SK-N-DZ (cell line): ENCODE data around the gene AACS.
"Not testable (repeated sequence)": the region's sequence is repeated elsewhere in the genome, so short reads cannot be mapped to it uniquely, and the experiment has no call there.

Source experiments
- DNase-seq: peaks from one replicate; pipeline ENCODE4 v3.0.0-alpha.2; 2015; ENCODE audit warnings: low spot score

Gene AACS

DNA sequence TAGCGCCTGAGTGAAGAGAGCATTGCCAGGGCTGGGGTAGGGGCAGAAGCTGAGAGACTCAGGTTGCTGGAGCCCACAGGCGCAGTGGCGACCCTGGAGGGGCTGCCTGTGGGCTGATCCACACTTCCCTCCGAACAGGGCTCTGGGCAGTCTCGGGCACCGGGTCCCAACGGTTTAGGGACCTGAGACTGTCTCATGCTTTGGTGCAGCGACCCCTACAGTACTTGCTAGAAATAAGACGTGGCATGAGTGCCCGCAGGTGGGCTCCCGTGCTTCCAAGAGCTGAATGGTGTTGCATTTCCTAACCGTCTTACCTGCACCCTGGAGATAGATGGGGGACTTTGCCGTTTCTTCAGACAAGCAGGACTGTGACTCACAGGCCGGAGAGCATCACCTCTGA lies 57.4 kb downstream of the AACS start:
- DNase-seq: no peak

DNA sequence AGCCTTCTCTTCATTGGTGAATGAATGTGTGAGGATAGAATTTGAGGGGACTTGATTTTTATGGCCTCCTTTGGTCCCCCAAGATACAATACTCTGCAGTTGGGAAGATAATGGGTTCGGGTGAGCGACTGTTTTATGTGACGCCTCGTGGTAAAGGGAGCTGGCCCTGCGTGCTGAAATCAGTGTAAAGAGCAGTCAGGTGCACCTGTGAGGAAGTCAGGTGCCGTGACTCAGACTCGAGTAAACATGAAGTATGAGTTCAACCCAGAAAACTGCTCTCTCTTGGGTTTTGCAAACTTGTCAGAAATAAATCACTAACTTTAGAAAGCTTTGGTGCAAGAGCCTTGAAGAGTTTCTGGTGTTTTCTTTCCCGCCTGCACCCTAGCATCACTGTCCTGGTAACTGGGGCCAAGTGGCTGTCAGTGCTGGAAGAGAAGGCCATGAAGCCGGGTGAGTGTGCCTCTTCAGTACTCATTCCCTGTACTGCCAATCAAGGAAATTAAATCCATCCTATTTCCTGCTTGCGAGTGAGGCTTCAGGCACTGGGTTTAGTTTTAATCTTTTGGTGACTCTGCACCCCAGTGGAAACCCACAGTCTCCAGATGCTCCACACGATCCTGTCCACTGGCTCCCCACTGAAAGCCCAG lies 59.2 kb downstream of the AACS start:
- DNase-seq: no peak

DNA sequence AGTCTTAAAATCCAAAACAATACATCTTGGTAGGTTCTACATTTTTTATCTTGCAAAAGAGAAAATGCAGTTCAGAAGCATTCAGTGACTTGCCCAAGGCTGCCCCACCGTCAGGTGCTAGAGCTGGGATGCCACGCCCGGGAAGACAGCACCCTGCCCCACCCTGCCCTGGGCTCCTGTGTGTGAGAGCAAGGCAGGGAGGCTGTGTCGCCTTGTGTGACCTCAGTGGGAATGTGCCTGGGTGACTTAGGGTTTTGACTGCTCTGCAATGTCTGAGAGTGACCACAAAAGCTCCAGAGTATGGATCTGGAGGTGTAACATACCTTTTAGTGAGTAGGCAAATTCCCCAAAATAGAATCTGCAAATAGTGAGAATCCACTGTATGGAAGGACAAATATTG lies 60.0 kb downstream of the AACS start:
- DNase-seq: no peak

DNA sequence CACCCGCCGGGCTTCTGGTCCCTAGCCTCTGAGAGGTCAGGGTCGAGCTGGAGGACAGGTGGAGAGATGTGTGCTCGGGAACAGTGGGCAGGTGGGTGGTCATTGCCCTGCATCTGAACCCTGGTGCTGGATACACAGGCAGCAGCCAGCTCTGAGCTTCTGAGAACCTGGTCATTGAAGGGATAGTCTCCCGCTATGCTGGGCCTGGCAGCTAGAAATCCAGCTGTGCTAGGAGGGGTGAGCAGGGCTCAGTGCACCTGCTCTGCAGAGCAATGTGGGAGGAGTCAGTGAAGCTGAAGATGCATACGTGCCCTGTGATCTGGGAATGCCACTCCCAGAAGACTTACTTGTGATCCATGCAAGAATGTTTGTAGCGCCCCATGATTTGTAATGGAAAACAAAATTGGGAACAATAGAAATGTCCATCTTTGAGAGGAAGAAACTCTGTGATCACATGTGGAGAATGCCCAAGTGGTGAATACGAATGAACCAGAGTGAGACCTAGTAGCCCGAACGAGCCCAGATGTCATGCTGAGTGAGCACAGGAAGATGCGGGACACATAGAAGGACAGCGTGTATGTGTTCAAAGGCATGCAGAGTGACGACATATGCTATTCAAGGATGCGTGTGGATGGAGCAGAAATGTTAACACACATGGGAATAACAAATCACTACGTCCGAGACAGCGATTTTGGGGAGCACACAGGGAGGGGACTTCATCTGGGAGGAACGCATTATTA lies 63.4 kb downstream of the AACS start:
- no peak for DNase-seq

DNA sequence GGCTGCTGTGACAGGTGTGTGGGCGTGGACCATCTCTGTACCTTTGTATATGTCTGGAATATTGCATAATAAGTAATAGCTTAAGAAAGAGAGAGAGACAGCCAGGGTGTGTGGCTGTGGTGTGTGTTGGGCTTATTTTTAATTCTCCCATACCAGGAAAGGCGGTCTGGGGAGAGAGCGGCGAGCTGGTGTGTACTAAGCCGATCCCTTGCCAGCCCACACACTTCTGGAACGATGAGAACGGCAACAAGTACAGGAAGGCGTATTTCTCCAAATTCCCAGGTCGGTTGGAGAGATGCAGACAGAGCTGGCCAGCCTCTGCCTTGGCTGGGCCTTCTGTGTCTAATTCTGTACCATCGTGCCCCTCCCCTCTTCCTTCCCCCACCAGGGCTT lies 63.9 kb downstream of the AACS start:
- no peak for DNase-seq

DNA sequence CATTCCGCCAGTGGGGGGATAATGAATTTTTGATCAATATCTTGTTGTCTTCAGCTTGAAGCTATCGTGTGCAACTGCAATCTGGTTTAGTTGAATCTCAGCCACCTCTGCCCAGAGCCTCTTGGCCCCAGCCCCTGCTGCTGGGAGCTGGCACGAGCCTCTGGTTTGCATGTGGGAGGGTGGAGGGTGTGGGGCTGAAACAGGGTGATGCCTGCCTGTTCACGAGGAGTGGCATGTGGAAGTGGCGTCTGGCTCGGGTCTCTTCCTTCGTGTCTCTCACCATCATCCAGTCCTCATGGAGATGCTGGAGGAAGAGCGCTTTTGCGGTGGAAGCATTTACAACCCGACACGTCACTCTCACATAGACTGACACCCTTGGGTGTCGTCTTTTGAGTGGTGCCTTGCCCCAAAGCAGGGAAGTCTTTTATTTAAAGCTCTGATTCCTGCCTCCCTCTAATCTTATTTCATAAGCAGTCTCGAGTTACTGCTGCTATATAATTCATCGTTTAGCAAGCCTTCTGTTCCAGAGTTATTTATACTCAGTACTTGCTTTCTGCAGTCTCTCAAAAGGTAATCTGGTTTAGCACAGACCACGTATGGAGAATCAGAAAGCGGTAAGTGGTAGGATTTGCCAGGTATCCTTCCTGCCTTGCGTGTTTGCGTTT lies 64.5 kb downstream of the AACS start:
- no peak for DNase-seq

DNA sequence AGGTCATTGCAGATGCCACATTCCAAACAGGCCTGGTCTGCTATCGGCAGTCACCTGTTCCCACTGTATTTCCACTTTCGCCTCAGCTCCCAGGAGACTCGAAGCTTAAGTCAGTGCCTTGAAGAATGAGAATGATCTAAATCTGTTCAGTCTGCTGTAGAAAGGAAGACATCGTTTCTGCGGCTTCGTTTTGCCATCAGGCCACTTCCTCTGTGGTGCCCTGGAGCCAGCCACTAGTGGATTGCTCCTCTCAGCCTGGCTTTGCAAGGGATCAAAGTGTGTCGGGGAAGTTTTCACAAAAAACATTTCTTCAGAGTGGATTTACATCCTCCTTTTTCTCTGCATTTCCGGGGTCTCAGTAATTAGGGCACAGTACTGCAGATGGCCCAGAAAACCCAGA lies 66.7 kb downstream of the AACS start:
- no peak for DNase-seq

DNA sequence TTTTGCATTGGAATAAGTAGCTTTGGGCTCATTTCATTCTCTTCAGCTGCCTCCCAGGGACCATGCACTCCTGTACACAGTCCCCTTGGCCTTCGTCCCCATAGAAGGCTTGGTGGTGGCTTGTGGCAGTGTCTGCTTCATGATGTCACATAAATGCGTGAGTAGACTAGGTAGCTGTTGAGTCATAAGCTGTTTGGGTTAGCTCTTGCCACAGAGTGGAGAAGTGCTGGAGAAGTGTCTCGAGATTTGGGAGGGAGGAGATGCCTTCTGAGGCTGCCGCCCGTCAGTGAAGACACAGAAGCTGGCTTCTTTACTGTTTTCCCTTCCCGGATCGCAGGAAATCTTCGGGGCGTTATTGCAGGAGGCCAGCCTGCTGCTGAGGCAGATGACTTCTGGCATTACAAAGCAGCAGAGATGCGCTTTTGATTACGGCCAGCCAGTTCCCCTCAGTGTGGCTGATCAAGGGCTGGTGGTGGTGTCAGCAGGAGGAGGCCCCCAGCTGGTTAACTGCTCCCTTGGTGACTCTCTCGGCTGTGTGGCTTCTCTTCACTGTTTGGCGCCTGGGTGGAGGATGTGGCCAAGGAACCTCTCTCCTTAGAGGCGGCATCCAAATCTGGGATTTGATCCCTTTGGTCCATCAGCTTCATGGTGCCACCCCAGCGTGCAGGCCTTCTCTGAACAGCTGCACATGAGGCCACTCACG lies 67.6 kb downstream of the AACS start:
- DNase-seq: no peak

DNA sequence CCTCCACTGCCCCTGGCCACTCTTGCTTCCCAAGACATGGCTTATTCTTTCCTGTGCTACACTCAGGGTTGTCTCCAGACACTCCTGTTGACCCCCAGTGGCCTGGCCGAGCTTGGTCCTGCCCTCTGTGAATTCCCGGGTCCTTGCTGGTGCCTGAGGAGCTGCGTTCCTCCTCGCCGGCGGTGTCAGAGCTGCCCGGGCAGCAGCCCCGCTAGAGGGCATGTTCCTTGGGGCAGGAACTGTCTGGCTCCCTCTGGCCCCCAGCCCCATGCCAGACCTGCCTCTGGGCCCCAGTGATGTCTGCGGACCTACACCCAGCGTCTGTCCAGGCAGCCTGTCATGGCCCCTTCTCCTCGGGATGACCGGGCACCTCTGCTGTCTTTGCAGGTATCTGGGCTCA lies 68.4 kb downstream of the AACS start:
- DNase-seq: no peak

DNA sequence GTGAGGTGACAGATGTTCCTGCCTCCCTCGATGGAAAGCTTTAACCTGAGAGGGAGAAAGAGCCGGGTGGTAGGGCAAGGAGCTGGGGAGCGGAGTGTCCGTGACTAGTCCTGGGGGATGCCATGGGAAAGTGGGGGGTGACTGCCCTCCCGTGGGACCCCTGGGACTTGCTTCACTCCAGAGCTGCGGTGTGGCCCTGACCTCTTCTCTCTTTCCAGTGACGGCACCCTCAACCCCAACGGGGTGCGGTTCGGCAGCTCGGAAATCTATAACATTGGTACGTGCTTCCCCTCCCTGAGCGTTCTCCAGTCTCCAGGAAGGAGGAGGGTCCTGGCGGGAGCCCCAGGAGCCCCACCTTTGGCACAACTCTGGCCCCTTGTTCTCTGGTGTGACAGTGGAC lies 69.3 kb downstream of the AACS start:
- no peak for DNase-seq

DNA sequence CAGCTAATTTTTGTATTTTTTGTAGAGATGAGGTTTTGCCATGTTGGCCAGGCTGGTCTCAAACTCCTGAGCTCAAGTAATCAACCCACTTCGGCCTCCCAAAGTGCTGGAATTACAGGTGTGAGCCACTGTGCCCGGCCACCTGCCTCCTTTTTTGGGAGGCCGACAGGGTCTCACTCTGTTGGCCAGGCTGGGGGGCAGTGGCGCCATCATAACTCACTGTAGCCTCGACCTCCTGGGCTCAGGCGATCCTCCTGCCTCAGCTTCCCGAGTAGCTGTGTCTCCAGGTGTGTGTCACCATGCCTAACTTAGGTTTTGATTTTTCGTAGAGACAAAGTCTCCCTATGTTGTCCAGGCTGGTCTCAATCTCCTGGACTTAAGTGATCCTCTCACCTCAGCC lies 70.7 kb downstream of the AACS start:
- DNase-seq: no peak

DNA sequence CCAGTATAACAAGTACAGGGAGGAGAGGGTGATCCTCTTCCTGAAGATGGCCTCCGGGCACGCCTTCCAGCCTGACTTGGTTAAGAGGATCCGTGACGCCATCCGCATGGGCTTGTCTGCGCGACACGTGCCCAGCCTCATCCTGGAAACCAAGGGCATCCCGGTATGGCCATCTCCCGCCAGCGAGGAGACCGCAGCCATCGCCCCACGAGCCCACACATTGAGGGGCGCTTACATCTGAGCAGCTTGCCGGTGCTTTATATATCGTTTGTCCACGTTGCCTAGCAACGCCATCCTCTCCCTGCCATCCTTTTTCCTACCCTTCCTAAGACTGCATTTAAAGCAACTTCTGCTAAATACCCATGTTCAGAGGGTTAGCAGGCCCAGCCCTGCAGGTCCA lies 71.5 kb downstream of the AACS start:
- DNase-seq: no peak

DNA sequence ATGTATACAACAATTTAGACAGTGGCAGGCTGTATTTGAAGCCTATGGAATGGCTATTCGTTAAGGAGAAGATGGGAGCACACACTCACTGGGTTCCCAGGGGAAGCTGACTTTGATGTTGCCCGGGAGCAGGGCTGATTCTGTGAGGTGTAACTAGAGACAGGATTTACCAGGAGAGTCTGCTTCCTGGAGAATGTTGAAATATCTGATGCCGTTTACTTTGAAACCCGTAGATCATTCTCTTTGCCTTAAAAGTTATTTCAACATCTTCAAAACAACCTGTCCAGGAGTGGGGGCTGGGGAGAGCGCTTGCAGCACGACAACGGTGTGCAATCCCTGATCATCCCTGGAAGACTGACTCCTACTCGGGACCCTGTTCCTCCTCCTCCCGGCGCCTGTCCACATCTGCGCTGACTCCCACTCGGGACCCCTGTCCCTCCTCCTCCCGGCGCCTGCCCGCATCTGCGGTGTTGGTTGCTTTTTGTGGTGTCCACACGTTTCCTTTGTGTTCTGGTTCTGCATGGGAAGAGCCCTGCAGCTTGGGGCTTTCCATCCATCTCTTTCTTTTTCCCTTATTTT lies 72.6 kb downstream of the AACS start:
- no peak for DNase-seq

DNA sequence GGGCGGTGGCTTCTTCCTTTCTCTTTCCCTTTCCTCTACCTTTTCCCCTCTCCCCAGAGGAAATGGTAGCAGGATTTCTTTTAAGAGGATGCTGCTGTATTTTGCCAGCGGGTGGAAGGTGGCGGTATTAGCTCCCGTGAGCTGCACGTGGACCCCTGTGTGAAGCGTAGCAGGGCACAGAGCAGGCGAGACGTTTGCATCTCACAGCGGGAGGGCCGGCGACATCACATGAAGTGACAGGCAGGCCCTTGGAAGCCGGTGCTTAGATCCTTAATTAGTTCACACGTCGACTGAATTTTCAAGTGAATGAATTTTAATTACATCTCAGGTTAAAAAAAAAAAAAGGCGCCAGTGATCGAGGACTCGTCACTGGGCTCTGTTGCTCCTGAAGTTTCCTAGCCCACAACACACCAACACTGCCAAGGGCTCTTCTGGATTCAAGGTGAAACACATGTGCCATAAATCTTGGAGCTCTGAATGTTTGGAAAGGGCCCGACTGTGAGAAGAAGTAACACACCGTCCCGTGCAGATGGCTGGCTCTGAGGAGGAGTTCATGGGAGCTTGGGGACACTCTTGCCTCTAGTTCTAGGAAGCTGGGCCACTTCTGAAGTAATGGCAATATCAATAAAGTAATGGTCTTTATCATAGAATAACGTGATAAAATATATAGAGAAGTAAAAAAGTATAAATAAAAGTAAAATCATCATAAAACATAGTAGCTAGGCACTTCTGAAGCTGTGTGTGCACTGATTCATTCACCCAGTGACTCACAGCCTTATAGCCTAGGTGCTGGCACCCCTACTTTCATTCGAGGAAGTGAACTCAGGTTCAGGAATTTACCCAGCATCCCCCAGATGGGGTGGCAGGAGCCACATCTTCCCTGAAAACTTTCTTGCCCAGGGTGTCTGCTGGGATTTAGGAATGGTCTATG lies 75.3 kb downstream of the AACS start:
- DNase-seq: no peak

DNA sequence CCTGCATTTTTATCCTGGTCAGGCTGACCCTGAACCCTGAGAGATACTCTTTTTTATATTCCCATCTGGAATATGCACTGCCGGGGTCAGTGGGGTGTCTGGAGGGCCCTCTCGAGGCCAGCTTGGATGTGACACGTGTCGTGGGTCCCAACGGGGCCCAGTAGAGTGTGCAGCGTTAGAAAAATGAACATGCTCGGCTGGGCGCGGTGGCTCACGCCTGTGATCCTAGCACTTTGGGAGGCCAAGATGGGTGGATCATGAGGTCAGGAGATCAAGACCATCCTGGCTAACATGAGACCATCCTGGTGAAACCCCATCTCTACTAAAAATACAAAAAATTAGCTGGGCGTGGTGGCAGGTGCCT lies 76.0 kb downstream of the AACS start:
- not testable (repeated sequence) for DNase-seq

DNA sequence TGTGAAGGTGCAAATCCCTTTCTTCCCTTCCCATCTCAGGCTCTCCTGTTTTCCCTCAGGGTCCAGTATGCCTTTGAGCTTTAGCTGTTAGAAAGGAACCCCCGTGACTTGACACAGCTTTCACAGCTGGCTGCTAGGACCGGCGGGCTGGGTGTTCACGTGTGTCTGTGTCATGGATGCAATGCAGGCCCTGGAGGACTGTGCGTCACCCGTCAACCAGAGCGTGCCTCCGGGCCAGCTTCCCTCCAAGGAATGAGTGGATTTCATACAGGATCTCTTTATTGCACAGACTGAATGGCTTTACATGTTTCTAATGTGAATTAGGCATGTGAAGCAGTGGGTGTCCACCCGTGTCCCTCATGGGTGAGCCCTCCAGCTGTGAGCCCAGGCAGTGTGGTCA lies 77.4 kb downstream of the AACS start:
- no peak for DNase-seq

DNA sequence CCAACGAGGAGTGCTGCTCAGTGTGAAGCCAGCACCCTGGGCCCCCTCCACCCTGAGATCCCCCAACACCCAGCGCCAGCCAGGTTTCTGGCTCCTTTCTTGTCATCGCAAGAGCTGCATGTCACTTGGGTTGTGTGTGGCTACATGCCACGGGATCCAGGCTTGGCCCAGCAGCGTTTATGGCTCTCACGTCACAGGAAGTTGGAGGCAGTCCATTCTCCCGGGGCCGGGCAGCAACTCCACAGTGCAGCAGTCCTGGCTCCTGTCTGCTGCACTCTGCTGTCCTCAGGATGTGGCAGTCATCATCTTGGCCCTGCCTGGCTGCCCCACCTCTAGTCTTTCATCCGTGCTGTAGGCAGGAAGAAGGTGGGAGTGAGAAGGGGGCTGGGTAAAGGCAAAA lies 78.3 kb downstream of the AACS start:
- no peak for DNase-seq

DNA sequence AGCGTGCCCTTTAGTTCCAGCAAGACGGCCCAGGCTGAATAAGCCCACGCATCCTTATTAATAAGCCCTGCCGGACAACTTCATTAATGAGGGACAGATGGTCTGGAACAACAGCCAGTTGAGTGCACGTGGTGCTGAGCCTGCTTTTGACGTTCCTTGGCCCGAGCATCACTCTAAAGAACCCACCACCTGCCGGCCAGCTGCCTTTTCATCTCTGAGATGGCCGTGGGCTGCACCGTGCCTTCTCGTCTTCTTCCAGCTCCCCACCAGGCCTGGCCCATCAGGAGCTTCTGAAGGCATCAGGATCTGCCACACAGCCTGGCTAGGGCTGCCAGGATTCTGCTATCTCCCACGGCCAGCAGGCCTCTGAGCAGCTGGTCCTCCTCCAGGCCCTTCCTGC lies 80.0 kb downstream of the AACS start:
- no peak for DNase-seq

DNA sequence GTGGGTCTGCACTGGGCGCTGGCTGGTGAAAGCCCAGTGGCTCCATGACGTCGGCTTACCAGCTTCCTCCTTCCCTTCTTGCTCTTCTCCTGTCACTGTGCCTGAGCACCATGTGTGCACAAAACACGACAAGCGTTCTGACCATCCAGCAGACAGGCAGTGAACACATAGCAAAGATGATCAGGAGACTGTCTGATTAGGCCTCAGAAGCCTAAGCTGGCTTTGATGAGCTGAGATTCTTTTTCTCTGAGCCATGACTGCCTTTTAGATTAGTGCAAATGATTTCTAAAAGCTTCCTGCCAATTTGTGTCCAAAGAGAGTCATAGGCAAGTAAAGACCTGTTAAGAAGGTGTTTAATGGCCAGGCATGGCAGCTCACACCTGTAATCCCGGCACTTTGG lies 83.1 kb downstream of the AACS start:
- no peak for DNase-seq

DNA sequence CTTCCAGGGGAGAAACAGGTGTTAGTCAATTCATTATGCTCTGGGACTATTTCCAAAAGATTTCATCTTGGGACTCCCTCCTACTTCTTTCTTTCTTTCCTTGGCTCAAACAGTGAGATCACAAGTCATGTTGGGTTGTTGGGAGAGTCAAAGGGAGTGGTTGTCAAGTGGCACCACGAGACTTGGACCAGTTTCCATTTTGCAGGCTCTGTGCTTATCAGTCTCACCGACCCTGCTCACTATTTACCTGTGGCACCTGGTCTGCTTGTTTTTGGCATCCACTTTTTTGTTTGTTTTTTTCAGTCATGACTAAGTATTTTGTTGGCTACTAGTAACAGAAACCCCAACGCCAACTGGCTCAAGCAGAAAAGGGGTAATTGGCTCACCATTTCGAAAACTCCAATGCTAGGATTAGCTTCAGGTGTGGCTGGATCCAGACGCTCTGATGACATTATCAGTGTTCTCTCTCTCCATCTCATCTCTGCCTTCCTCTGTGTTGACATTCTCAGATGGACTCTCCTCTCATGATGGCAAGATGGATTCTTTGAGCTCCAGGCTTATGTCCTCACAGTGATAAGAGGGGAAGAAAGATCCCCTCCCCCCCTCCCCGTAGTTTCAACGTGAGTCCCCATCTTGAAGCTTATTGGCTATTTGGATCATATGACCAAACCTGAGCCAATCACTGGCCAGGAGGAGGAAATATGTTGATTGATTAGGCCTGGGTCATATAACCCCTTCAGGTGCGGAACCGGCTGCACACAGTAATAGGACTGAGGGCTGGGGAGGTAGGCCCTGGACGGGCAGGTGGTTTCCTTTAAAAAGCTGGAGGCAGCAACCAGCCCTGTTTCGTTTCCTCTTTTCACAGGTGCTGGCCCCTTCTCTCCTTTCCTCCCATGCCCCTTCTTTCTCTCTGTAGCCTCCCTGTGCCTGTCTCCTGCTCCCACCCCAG lies 84.2 kb downstream of the AACS start:
- peak; percentile 71 for DNase-seq
